Epithelial cell of proximal tubule (primary cell): ENCODE results near the gene VKORC1L1. TPM values are rescaled to one million over a fixed set of nuclear protein-coding genes. Genes with fewer than 3 reads are reported as not detected.

Experiments
- DNase-seq: peaks from one replicate; pipeline ENCODE4 v3.0.0-alpha.2; 2011; ENCODE audit warnings: low read depth
- H3K4me3 ChIP-seq: 2 replicates; pipeline ENCODE4 v1.5.1; 2011; ENCODE audit warnings: low read depth, mild to moderate bottlenecking, low read length
- CTCF ChIP-seq: conservative IDR thresholded peaks from 2 replicates; pipeline ENCODE4 v1.5.1; 2012; ENCODE audit warnings: low read depth, mild to moderate bottlenecking, low read length
- total RNA-seq: library from RNA; depleted of rRNA; stranded (reverse); fragments of >200 nt; gene quantifications from 2 replicates; pipeline ENCODE4 v1.2.3, GENCODE V29; 2015

The VKORC1L1 gene
- total RNA-seq, 1 donor from 2014 or later = 13.8 TPM

- no peak for TF ChIP-seq CTCF
- no peak overlapping the region for H3K4me3 ChIP-seq
- DNase-seq = no peak
Measured at GRCh38 chr7:65912237-65912636, 39.4 kb downstream of the VKORC1L1 start.

- no peak overlapping the region for H3K4me3 ChIP-seq
- DNase-seq = no peak
- TF ChIP-seq CTCF = no peak
Measured at GRCh38 chr7:65915921-65916657, 43.2 kb downstream of the VKORC1L1 start.

- no peak for TF ChIP-seq CTCF
- DNase-seq = no peak
- H3K4me3 ChIP-seq = no peak overlapping the region
Measured at GRCh38 chr7:65923316-65923715, 50.4 kb downstream of the VKORC1L1 start.

- TF ChIP-seq CTCF = no peak
- no peak for DNase-seq
- no peak overlapping the region for H3K4me3 ChIP-seq
Measured at GRCh38 chr7:65924193-65924592, 51.3 kb downstream of the VKORC1L1 start.

- no peak for TF ChIP-seq CTCF
- no peak for DNase-seq
Measured at GRCh38 chr7:65925040-65925439, 52.2 kb downstream of the VKORC1L1 start.

GRCh38 chr7:65926588-65926987, 53.7 kb downstream of the VKORC1L1 start:
- TF ChIP-seq CTCF = no peak
- DNase-seq = no peak
- H3K4me3 ChIP-seq = no peak overlapping the region

More at GRCh38 chr7:65925040-65925439, 52.2 kb downstream of the VKORC1L1 start:
- H3K4me3 ChIP-seq = no peak overlapping the region
